ENCODE results near the gene TMEM9B. TPM values are rescaled to one million over a fixed set of nuclear protein-coding genes. Genes with fewer than 3 reads are reported as not detected.

Gene TMEM9B
- total and polyA plus RNA-seq, 5 experiments from 2014 or later: 31.6 to 103 (median 80.3) TPM

DNA sequence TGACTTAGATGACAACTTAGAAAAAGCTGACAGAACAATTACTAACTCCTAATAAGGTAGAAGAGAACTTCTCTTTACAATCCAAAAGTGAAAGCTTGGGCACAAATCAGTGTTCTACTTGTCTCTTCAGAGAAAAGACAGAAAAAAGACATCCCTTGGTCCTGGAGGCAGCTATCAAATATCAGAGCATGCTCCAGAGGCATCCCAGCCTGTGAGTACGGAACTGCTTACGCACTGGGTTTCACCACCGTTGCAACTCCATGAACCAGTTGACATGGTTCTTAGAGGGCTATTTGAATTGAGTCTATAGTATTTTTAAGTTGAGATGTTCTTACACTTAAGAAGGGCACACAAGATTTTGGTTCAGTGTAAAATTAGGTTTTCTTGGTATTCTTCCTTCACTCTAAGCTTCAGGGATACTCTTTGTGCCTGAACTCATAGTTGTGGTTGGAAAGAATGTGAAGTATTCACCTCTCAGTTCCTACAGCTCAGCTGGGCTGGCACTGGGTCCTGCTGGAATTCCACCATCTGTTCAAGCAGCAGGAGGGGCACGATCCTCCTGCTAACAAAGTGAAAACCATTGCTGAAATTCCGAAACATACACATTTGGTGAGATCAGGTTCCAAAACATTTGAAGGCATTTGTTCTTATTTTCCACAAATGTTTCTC lies 47.0 kb downstream of the TMEM9B start:
- Mint-ChIP-seq H3K36me3 (peaks cover 0 to 58% (median 8%) of the 10 kb centered on the region in 3 donors), H3K9me3 (no peaks in the 10 kb centered on the region), H3K27me3 (no peaks in the 10 kb centered on the region), H3K4me3 (no peak overlapping the region), H3K4me1 (peaks cover 9 to 23% (median 21%) of the 10 kb centered on the region in 4 donors), H3K27ac (peak overlapping the region in 2 of 10 donors; percentile 29 to 49)
- ATAC-seq: no peak
- POLR2A ChIA-PET: interaction anchor here (0.6 kb wide), 1 partner anchor 1825 kb away, joined by 5 read pairs; no protein-coding TSS in a partner anchor
- no peak for DNase-seq

DNA sequence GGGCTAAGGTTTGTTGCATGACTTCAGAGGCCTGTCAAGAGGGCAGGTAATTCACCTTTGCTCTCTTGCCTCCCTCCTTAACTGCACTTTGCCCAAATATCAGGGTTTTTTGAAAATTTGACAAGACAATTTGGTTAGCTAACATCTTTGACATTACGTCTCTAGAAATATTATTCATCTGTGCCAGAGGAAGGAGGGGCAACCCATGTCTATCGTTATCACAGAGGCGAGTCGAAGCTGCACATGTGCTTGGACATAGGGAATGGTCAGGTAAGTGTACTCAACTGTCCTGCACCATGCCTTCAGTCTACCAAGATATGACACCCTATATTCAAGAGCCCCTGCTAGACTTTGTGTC lies 49.6 kb downstream of the TMEM9B start:
- peak overlapping the region in 9 of 10 donors; percentile 77 to 89 (median 83) for H3K4me3 Mint-ChIP-seq
- no peak for ATAC-seq
- POLR2A ChIA-PET: interaction anchor here (0.6 to 1.4 kb wide), 4 partner anchors 34 to 226 kb away, joined by 3 to 4 read pairs (median 3); no protein-coding TSS in a partner anchor
- H3K9me3 Mint-ChIP-seq: no peaks in the 10 kb centered on the region
- DNase-seq: no peak
- H3K4me1 Mint-ChIP-seq: peaks cover 12 to 35% (median 32%) of the 10 kb centered on the region in 4 donors
- peaks cover 0 to 37% (median 0%) of the 10 kb centered on the region in 3 donors for H3K36me3 Mint-ChIP-seq
- H3K27ac Mint-ChIP-seq: peak overlapping the region; percentile 80 to 96 (median 94)
- no peaks in the 10 kb centered on the region for H3K27me3 Mint-ChIP-seq

DNA sequence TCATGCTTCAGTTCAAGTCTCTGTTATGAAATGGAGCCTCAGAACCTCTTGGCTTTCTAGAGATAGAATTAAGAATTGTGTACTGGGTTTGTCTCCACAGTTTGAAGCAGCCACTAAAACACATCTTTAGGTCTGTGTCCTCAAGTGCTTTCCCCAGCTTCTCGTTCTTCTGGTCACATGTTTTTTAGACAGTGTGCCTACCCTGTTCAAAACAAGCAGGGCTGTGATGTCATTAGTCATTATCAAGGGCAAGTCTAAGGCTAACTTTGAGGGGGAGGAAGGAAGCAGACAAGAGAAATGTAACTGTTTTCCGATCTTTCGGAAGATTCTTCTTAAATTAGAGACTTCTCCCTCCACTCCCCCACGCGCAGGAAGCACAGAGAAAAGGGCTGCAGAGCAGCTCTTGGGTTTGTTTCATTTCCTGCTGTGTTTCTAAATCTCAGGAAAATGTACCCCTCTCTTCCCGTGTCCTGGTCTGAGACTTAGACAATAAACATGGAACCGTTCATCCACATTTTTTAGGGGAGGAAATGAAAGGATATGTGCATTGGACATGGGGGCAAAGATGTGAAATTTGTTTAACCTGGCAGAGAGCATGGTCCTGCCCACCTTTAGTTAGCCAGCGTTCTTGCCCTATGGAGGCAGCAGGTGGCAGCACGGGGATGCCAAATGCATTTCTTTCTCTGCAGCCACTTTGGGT lies 50.1 kb downstream of the TMEM9B start:
- Mint-ChIP-seq H3K27me3 (no peaks in the 10 kb centered on the region), H3K4me1 (peaks cover 14 to 39% (median 36%) of the 10 kb centered on the region in 4 donors), H3K36me3 (peaks cover 0 to 33% (median 0%) of the 10 kb centered on the region in 3 donors), H3K4me3 (peak overlapping the region; percentile 69 to 89 (median 83)), H3K27ac (peak overlapping the region; percentile 80 to 96 (median 94)), H3K9me3 (no peaks in the 10 kb centered on the region)
- ATAC-seq (peak; percentile 54 to 65), DNase-seq (peak; percentile 26 to 77 (median 54))
- POLR2A ChIA-PET: interaction anchor here (0.6 to 1.4 kb wide), 4 partner anchors 45 to 226 kb away, joined by 3 to 4 read pairs (median 3); no protein-coding TSS in a partner anchor

DNA sequence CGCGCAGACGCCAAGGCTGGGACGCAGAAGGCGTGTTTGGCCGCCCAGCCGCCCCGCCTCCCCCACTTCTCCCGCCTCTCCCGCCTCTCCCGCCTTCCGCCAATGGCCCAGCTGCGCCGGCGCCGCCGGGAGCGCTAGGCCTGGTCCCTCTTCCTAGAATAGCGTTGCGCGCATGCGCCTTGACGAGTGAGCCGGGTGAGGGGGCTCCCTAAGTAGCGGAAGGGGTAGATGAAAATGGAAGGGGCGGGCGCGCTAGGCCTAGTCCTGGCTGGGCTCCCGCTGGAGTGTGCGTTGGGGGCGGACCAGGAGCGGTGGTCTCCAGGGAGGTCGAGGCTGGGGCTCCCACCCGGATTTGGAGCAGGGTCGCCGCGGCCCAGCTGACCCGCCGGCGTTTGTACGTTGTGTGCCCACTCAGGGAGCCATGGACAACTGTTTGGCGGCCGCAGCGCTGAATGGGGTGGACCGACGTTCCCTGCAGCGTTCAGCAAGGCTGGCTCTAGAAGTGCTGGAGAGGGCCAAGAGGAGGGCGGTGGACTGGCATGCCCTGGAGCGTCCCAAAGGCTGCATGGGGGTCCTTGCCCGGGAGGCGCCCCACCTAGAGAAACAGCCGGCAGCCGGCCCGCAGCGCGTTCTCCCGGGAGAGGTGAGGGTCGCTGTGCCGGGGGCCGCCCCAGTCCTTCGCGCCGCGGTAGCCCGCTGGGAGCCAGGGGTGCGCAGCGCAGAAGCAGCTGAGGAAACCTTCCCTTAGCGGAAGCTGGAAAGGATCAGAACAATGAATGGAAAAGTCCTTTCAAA lies 53.0 kb downstream of the TMEM9B start, which contains the start of gene AKIP1:
AKIP1 (plus strand) TSS at position 161 of the 795 bp plus-strand sequence; CDS start at position 422, 261 bp downstream.
- POLR2A ChIA-PET: interaction anchor here (0.6 to 3.3 kb wide), 7 partner anchors 49 to 1737 kb away, joined by 3 to 23 read pairs (median 5); partner anchors contain the start of genes RPL27A, TMEM9B, TRIM66 and ZNF143
- Mint-ChIP-seq H3K9me3 (no peaks in the 10 kb centered on the region), H3K4me1 (peaks cover 16 to 46% (median 42%) of the 10 kb centered on the region in 4 donors), H3K36me3 (peaks cover 0 to 8% (median 0%) of the 10 kb centered on the region in 3 donors), H3K27ac (peak within 1 kb of the TSS; percentile 83 to 96 (median 93)), H3K27me3 (no peaks in the 10 kb centered on the region), H3K4me3 (peak within 1 kb of the TSS; percentile 87 to 98 (median 93))
- DNase-seq: peak; percentile 67 to 93 (median 77)
- ATAC-seq: peak; percentile 73 to 79

DNA sequence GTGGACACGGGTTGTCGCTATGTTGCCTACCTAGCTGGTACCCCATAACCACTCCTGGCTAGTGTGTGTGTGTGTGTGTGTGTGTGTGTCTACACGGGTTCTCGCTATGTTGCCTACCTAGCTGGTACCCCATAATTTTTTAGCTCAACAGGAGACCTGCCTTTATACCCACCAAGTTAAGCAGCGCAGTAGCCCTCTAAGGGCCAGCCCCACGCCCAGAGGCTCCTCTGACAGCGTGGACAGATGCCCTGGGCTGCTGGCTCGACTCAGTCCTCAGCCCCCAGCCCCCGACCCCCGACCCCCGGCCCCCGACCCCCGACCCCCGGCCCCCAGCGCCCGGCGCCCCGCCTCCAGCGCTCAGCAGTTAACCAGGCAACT lies 53.6 kb downstream of the TMEM9B start:
- H3K9me3 Mint-ChIP-seq: no peaks in the 10 kb centered on the region
- H3K27me3 Mint-ChIP-seq: no peaks in the 10 kb centered on the region
- POLR2A ChIA-PET: interaction anchor here (0.6 to 3.3 kb wide), 4 partner anchors 53 to 1392 kb away, joined by 3 to 23 read pairs (median 6); partner anchors contain the start of genes RPL27A, TMEM9B, TRIM66 and ZNF143
- H3K27ac Mint-ChIP-seq: peak overlapping the region; percentile 55 to 94 (median 83)
- peaks cover 0 to 4% (median 0%) of the 10 kb centered on the region in 3 donors for H3K36me3 Mint-ChIP-seq
- H3K4me1 Mint-ChIP-seq: peaks cover 16 to 46% (median 42%) of the 10 kb centered on the region in 4 donors
- peak; percentile 19 to 24 for ATAC-seq
- H3K4me3 Mint-ChIP-seq: peak overlapping the region; percentile 84 to 98 (median 93)
- peak in 1 of 10 donors; percentile 23 for DNase-seq

DNA sequence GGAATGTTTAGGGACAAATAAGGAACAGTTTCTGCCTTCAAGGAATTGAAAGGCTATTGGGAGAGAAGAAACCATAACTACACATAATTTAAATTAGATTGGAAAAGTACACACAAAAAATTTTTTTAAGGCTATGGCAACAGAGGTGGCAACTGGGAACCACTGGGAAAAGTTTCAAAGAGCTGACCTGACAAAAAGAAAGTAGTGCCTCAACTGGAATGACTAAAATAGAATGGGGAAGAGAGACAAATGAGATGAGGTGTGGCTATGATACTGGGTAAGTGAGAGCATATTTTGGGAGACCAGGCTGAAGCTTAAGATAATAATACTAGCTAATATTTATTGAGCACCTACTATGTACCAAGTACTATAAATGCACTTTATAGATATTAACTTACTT lies 56.1 kb downstream of the TMEM9B start:
- POLR2A ChIA-PET: interaction anchor here (0.6 kb wide), 1 partner anchor 22 kb away, joined by 3 read pairs; no protein-coding TSS in a partner anchor
- no peaks in the 10 kb centered on the region for H3K36me3 Mint-ChIP-seq
- ATAC-seq (no peak), DNase-seq (no peak)
- H3K4me3 Mint-ChIP-seq: no peak overlapping the region
- H3K4me1 Mint-ChIP-seq: peaks cover 7 to 27% (median 24%) of the 10 kb centered on the region in 4 donors
- H3K9me3 Mint-ChIP-seq: no peaks in the 10 kb centered on the region
- H3K27ac Mint-ChIP-seq: no peak overlapping the region
- peaks cover 0 to 2% (median 0%) of the 10 kb centered on the region in 5 donors for H3K27me3 Mint-ChIP-seq

DNA sequence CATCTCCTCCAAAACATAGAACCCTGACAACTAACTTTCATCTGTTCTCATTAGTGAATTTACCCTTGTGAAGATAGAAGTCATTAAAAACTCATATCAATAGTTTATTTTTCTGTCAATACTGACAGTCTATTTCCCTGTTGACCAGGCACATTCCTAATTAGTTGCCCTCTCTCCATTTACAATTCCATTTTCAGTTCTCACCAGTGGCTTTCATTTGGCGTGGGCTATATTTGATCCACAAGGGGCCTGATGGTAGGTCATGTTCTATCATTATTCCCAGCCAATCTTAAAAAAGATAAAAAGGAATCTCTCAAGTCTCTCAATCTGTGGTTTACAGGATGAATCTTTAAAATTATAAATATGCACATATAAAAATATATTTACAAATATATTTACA lies 57.1 kb downstream of the TMEM9B start:
- POLR2A ChIA-PET: no interaction called here
- Mint-ChIP-seq H3K4me1 (peaks cover 7 to 21% (median 20%) of the 10 kb centered on the region in 4 donors), H3K36me3 (peaks cover 2 to 5% (median 5%) of the 10 kb centered on the region in 3 donors), H3K9me3 (peaks cover 0 to 6% (median 0%) of the 10 kb centered on the region in 9 donors), H3K27me3 (peaks cover 0 to 2% (median 0%) of the 10 kb centered on the region in 5 donors), H3K27ac (no peak overlapping the region), H3K4me3 (no peak overlapping the region)
- ATAC-seq: no peak
- DNase-seq: no peak

DNA sequence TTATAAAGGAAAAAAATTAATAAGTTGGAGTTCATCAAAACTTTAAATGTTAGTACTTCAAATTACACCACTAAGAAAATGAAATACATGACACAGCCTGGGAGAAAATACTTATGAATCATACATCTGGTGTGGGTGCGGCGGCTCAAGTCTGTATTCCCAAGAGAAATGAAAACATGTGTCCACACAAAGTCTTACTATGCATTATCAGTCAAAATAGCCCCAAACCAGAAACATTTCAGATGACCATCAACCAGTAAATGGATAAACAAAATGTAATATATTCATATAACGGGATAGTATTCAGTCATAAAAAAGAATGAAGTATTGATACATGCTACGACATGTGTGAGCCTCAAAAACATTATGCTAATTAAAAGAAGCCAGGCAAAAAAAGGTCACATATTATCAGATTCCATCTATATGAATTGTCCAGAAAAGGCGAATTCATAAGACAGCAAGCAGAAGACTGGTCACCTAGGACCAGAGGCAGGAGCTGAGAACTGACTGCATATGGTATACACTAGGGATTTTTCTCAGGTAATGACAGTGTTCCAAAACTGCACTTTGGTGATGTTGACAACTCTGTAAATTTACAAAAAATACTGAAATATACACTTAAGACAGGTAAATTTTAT lies 58.6 kb downstream of the TMEM9B start:
- H3K4me3 Mint-ChIP-seq: no peak overlapping the region
- ATAC-seq (no peak), DNase-seq (no peak)
- POLR2A ChIA-PET: interaction anchor here (0.6 kb wide), 1 partner anchor 52 kb away, joined by 3 read pairs; no protein-coding TSS in a partner anchor
- peaks cover 2 to 7% (median 5%) of the 10 kb centered on the region in 3 donors for H3K36me3 Mint-ChIP-seq
- peaks cover 0 to 18% (median 5%) of the 10 kb centered on the region in 9 donors for H3K9me3 Mint-ChIP-seq
- H3K27ac Mint-ChIP-seq: no peak overlapping the region
- H3K27me3 Mint-ChIP-seq: peaks cover 0 to 3% (median 0%) of the 10 kb centered on the region in 5 donors
- peaks cover 7 to 20% (median 18%) of the 10 kb centered on the region in 4 donors for H3K4me1 Mint-ChIP-seq

DNA sequence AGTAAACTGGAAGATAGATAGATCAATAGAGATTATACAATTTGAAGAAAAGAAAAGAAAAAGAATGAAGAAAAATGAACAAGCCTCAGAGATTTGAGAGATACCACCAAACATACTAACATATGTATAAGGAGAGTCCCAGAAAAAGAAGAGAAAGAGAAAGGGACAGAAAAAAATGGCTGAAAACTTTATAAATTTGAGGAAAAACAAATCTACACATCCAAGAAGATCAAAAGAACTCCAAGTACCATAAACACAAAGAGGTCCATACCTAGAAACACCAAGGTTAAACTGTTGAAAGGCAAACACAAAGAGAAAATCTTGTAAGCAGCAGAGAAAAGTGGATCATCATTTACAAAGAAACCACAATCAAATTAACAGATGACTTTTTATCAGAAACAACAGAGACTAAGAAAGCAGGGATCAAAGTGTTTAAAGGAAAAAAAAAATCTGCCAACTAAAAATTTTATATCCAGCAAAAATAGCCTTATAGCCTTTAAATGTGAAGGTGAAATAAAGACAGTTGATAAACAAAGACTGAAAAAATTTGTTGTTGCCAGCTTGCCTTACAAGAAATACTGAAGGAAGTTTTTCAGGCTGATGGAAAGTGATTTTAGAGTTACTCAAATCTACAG lies 65.0 kb downstream of the TMEM9B start:
- peaks cover 9 to 48% (median 18%) of the 10 kb centered on the region in 9 donors for H3K9me3 Mint-ChIP-seq
- H3K27ac Mint-ChIP-seq: no peak overlapping the region
- H3K4me3 Mint-ChIP-seq: no peak overlapping the region
- peaks cover 0 to 3% (median 0%) of the 10 kb centered on the region in 5 donors for H3K27me3 Mint-ChIP-seq
- H3K4me1 Mint-ChIP-seq: no peaks in the 10 kb centered on the region
- H3K36me3 Mint-ChIP-seq: peaks cover 2 to 22% (median 17%) of the 10 kb centered on the region in 3 donors
- POLR2A ChIA-PET: no interaction called here
- ATAC-seq: no peak
- DNase-seq: no peak

Data from naive thymus-derived CD8-positive, alpha-beta T cell (primary cell).